Uterus (tissue), 4 donors: Measurements from ENCODE around the gene RPS16. TPM values are rescaled to one million over a fixed set of nuclear protein-coding genes. Genes with fewer than 3 reads are reported as not detected.

Experiments used
- DNase-seq, 2 donors: peaks; one replicate each; pipeline ENCODE4 v3.0.0-alpha.2; 2019 to 2020
- H3K27ac ChIP-seq, 2 donors: fragments of 200-600 bp; sonication (generic); 1 replicate in 1 of 2; 2 replicates in 1 of 2; pipeline ENCODE4 v1.5.1; 2016 to 2018
- H3K27me3 ChIP-seq, 2 donors: fragments of 200-600 bp; sonication (generic); one replicate each; pipeline ENCODE4 v1.5.1; 2018 to 2019; ENCODE audit warnings: control low read depth in 1 of 2
- H3K36me3 ChIP-seq, 2 donors: fragments of 200-600 bp; sonication (generic); one replicate each; pipeline ENCODE4 v1.5.1; 2019; ENCODE audit warnings: control low read depth in 1 of 2
- H3K4me1 ChIP-seq, 2 donors: fragments of 200-600 bp; sonication (generic); one replicate each; pipeline ENCODE4 v1.5.1; 2018 to 2019; ENCODE audit warnings: control low read depth in 1 of 2
- H3K4me3 ChIP-seq, 2 donors: fragments of 200-600 bp; sonication (generic); 1 replicate in 1 of 2; 2 replicates in 1 of 2; pipeline ENCODE4 v1.5.1; 2018 to 2019; ENCODE audit warnings: mild to moderate bottlenecking in 1 of 2
- H3K9me3 ChIP-seq, 2 donors: fragments of 200-600 bp; sonication (generic); one replicate each; pipeline ENCODE4 v1.5.1; 2019; ENCODE audit warnings: control low read depth in 1 of 2
- POLR2A ChIP-seq, 2 donors: fragments of 450-650 bp; IDR thresholded peaks; one replicate each; pipeline ENCODE4 v1.6.1; 2016; ENCODE audit warnings: antibody characterized with exemption in 2 of 2, mild to moderate bottlenecking in 1 of 2, moderate library complexity in 1 of 2
- intact Hi-C: fragments of 100-400 bp; cut with DNase I; formaldehyde crosslinking; loops from one replicate; pipeline ENCODE4 v1.15.1; 2023; ENCODE audit warnings: low total_unique reads
- total RNA-seq, 4 donors: library from RNA; depleted of rRNA in 3 of 4; stranded (reverse); fragments of >200 nt in 3 of 4; gene quantifications; one replicate each; pipeline versions ENCODE4 v1.1.0 to v1.2.4, GENCODE V29; 2014 to 2023
- TF ChIP-seq, protein P1 (sequence below), 4 experiments: fragments of 200-600 bp in 2 of 4; fragments of 450-650 bp in 2 of 4; sonication (generic) in 2 of 4; IDR thresholded peaks; one replicate each; pipeline ENCODE4 v1.5.1; 2016 to 2019; ENCODE audit warnings: antibody characterized with exemption in 4 of 4, mild to moderate bottlenecking in 2 of 4, moderate library complexity in 1 of 4
- donor health status: DM: yes; HTN: yes; CAD: no.

RPS16 gene
- total RNA-seq, 4 donors from 2014 or later: 50.5 to 6,434 (median 2,757) TPM

- Histone ChIP-seq H3K36me3 (no peaks in the 10 kb centered on the region), H3K27ac (peak overlapping the region in 1 of 2 donors; percentile 74), H3K4me1 (peaks cover 6 to 8% of the 10 kb centered on the region in 2 donors), H3K27me3 (no peaks in the 10 kb centered on the region), H3K9me3 (no peaks in the 10 kb centered on the region), H3K4me3 (no peak overlapping the region)
- TF ChIP-seq POLR2A (IDR thresholded peaks at IDR 0.05): no peak
- TF ChIP-seq, protein P1, sequence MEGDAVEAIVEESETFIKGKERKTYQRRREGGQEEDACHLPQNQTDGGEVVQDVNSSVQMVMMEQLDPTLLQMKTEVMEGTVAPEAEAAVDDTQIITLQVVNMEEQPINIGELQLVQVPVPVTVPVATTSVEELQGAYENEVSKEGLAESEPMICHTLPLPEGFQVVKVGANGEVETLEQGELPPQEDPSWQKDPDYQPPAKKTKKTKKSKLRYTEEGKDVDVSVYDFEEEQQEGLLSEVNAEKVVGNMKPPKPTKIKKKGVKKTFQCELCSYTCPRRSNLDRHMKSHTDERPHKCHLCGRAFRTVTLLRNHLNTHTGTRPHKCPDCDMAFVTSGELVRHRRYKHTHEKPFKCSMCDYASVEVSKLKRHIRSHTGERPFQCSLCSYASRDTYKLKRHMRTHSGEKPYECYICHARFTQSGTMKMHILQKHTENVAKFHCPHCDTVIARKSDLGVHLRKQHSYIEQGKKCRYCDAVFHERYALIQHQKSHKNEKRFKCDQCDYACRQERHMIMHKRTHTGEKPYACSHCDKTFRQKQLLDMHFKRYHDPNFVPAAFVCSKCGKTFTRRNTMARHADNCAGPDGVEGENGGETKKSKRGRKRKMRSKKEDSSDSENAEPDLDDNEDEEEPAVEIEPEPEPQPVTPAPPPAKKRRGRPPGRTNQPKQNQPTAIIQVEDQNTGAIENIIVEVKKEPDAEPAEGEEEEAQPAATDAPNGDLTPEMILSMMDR (IDR thresholded peaks at IDR 0.05): no peak
- no peak for DNase-seq
- intact Hi-C loops: no loop called here
Observed at GRCh38 chr19:39427707-39428106, 8.0 kb downstream of the RPS16 start.

DNA sequence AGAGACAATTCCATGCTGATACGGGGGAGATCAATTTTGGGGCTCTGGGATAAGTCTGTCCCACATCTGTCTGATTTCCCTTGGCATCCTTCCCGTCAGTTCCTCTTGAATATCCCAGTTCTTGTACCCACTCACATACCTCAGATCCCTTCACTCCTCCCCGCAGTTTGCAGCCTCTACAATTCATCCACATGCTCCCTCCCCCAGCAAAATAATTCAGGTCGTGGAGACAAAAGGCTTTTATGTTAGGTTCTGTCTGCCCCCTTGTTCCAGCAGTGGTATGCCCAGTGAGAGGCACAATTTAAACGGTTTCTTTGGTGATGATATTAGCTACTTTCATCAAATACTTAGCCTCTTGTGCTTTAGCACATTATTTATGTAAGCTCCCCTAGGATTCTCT lies 9.6 kb downstream of the RPS16 start:
- H3K27ac ChIP-seq: no peak overlapping the region
- intact Hi-C loops: no loop called here
- H3K9me3 ChIP-seq: no peaks in the 10 kb centered on the region
- H3K36me3 ChIP-seq: no peaks in the 10 kb centered on the region
- H3K4me1 ChIP-seq: peaks cover 6 to 8% of the 10 kb centered on the region in 2 donors
- H3K4me3 ChIP-seq: no peak overlapping the region
- DNase-seq: no peak
- TF ChIP-seq, protein P1 (IDR thresholded peaks at IDR 0.05): no peak
- no peak for TF ChIP-seq POLR2A (IDR thresholded peaks at IDR 0.05)
- H3K27me3 ChIP-seq: no peaks in the 10 kb centered on the region

DNA sequence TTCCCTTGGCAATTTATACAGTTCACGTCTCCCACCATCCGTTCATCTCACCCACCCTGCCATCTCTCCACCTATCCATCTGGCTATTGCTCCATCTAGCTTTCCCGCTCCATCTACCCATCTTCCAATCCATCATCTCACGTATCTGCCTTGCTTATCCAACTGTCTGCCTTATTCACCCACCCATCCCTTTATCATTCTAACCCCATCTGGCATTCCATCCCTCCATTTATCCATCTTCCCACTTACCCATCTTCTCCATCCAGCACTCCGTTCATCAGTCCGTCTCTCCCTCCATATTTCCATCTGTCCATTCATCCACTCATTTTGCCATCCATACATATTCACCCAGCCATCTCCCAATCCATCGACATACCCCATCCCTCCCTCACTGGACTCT lies 10.0 kb downstream of the RPS16 start:
- Histone ChIP-seq H3K4me3 (no peak overlapping the region), H3K27me3 (no peaks in the 10 kb centered on the region), H3K9me3 (no peaks in the 10 kb centered on the region), H3K27ac (no peak overlapping the region), H3K4me1 (peaks cover 6 to 8% of the 10 kb centered on the region in 2 donors), H3K36me3 (no peaks in the 10 kb centered on the region)
- intact Hi-C loops: no loop called here
- no peak for DNase-seq
- TF ChIP-seq, protein P1 (IDR thresholded peaks at IDR 0.05): no peak
- no peak for TF ChIP-seq POLR2A (IDR thresholded peaks at IDR 0.05)

GRCh38 chr19:39424934-39425333 lies 10.8 kb downstream of the RPS16 start:
- intact Hi-C loops: no loop called here
- no peaks in the 10 kb centered on the region for H3K36me3 ChIP-seq

DNA sequence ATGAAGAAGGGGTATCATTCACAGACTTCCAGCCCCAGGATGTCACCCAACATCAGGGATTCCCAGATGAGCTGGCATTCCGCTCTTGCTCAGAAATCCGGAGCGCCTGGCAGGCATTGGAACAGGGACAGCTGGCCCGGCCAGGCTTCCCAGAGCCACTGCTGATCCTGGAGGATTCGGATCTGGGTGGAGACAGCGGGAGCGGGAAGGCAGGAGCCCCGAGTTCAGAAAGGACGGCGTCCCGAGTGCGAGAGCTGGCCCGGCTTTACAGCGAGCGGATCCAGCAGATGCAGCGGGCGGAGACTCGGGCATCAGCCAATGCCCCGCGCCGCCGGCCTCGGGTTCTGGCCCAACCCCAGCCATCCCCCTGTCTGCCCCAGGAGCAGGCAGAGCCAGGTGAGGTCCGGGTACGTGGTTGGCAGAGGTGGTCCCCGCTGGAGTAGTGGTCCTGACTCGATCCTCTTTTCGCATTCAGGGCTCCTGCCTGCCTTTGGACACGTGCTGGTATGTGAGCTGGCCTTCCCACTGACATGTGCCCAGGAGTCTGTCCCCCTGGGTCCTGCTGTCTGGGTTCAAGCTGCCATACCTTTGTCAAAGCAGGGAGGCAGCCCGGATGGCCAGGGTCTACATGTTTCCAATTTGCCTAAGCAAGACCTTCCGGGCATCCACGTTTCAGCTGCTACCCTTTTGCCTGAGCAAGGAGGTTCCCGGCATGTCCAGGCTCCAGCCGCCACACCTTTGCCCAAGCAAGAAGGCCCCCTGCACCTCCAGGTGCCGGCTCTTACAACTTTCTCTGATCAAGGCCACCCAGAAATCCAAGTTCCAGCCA lies 12.3 kb downstream of the RPS16 start:
- Histone ChIP-seq H3K4me3 (no peak overlapping the region), H3K27me3 (no peaks in the 10 kb centered on the region), H3K27ac (no peak overlapping the region), H3K4me1 (peaks cover 0 to under 1% of the 10 kb centered on the region in 2 donors), H3K36me3 (no peaks in the 10 kb centered on the region), H3K9me3 (no peaks in the 10 kb centered on the region)
- no peak for TF ChIP-seq POLR2A (IDR thresholded peaks at IDR 0.05)
- TF ChIP-seq, protein P1 (IDR thresholded peaks at IDR 0.05): no peak
- no peak for DNase-seq
- intact Hi-C loops: no loop called here

More at GRCh38 chr19:39424934-39425333, 10.8 kb downstream of the RPS16 start:
- Histone ChIP-seq H3K4me1 (peaks cover 6 to 8% of the 10 kb centered on the region in 2 donors), H3K27me3 (no peaks in the 10 kb centered on the region), H3K9me3 (no peaks in the 10 kb centered on the region), H3K4me3 (no peak overlapping the region), H3K27ac (no peak overlapping the region)
- DNase-seq: no peak
- TF ChIP-seq POLR2A (IDR thresholded peaks at IDR 0.05): no peak
- TF ChIP-seq, protein P1 (IDR thresholded peaks at IDR 0.05): no peak
